Cerebellar nuclear complex (tissue), 1 donor: Measurements from ENCODE around the gene RBP4.
"Not testable (repeated sequence)": the region's sequence is repeated elsewhere in the genome, so short reads cannot be mapped to it uniquely, and the experiment has no call there.

Experiments used
- DNase-seq, 2 experiments: peaks; one replicate each; lab custom pipeline; 2025; lab: John Stamatoyannopoulos, UW

The RBP4 gene

DNA sequence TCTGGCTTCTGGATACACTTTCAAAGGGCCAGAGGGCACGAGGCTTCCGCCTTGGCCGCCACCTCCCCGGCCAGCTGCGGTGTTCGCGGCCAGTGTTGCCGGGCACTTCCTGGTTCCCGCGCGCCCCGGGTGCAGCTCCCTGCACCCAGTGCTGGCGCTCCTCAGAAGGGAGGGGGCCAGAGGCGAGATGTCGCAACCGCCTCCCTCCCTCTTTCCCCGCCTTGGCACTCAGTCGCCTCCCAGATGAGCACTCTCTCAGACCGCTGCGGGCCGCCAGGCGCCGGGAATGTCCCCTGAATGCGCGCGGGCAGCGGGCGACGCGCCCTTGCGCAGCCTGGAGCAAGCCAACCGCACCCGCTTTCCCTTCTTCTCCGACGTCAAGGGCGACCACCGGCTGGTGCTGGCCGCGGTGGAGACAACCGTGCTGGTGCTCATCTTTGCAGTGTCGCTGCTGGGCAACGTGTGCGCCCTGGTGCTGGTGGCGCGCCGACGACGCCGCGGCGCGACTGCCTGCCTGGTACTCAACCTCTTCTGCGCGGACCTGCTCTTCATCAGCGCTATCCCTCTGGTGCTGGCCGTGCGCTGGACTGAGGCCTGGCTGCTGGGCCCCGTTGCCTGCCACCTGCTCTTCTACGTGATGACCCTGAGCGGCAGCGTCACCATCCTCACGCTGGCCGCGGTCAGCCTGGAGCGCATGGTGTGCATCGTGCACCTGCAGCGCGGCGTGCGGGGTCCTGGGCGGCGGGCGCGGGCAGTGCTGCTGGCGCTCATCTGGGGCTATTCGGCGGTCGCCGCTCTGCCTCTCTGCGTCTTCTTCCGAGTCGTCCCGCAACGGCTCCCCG lies 34.4 kb downstream of the RBP4 start, which contains the start of gene FFAR4:
TSS of gene FFAR4 (plus strand) at position 231 of the 842 bp plus-strand sequence. CDS start at position 287, 56 bp downstream.
- no peak for DNase-seq

DNA sequence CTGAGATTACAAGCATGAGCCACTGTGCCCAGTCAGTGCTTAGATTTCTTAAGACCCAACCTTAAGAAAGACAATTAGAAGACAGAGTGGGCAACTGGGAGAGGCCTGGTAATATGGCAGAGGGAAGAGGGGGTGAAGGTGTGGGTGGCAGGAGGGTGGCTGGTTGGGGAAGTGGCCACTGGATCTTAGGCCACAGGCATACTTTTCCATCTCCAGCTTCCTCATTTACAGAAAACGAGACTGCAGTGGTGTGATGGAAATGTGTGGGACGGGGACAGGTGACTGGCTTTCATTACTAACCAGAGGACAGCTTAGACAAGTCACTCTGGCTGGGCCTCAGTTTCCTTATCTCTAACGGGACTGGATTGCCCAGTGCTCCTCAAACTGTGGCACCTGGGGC lies 35.6 kb downstream of the RBP4 start:
- DNase-seq = no peak

DNA sequence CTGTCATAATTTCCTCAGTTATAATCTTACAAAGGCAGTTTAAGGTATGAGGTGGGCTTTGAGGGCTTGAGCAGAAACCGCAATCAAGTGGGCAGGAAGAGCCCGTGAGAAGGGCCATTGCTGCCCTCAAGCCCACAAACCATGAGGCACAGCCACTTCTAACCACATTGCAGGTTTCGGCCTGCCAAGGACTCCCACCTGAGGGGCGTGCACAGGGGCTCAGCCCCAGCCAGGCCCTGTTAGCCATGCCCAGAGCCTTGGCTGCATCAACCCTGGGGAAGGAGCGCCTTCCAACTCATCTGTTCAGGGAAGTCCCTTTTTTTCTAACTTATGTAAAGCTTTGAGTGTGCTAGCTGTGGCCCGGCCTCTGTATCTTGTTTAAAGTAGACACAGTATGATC lies 40.5 kb downstream of the RBP4 start:
- DNase-seq = no peak

DNA sequence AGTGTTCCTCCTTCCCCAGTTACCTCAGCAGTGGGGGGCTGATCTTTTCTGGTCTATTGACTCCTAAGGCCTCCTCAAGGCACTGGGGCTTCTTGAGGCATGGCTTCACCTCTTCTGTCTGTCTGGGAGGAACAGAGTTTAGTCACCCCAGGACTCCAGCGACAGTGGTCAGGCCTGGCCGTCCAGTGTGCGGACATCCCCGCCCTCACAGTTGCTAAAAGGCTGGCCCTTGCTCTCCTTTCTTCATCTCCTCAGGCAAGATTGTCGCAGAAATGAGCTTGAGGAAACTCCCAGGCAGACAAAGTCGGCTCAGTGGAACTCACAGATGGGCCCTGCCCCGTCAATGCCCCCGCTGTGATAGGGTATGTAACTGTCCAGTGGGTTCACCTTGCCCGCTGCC lies 41.5 kb downstream of the RBP4 start:
- DNase-seq = no peak

GRCh38 chr10:93554760-93555432 lies 46.1 kb downstream of the RBP4 start:
- DNase-seq = no peak

- no peak for DNase-seq
These were observed 46.7 kb downstream of the RBP4 start for GRCh38 chr10:93554316-93554663.

GRCh38 chr10:93553482-93554315 lies 47.3 kb downstream of the RBP4 start:
- DNase-seq = no peak

- no peak for DNase-seq
These were observed 48.3 kb downstream of the RBP4 start for GRCh38 chr10:93552780-93553179.

- DNase-seq = no peak
These were observed 50.4 kb downstream of the RBP4 start for GRCh38 chr10:93550606-93551005.

DNA sequence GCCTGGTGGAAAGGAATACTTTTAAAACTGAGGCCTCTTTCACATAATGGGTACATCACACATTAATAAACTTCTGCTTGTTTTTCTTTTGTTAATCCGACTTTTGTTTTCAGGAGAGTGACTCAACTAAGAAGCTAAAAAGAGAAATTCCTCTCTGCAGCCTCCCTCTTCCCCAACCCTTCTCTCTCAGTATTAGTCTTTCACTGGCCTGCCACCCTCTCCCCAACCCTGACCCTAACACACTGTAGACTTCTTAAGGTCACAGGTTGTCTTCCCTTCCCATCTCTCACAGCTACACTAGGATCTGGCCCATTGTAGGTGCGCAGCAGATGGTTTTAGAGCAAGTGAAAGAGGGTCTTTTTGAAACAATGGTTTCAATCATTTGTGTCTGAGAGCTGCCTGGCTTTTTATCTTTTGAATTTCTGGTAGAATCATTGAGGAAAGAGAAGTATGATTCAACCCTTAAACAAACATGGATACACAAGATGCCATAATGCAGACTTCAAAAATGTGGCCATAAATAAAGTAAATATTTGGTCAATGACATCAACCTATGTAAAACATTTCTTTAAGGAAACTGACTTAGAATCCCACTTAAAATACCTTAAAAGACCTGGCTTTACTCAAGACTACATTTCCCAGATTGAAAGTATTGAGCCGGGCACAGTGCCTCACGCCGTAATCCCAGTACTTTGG lies 52.5 kb downstream of the RBP4 start:
- DNase-seq = no peak

GRCh38 chr10:93547522-93547921 lies 53.5 kb downstream of the RBP4 start:
- no peak for DNase-seq

DNA sequence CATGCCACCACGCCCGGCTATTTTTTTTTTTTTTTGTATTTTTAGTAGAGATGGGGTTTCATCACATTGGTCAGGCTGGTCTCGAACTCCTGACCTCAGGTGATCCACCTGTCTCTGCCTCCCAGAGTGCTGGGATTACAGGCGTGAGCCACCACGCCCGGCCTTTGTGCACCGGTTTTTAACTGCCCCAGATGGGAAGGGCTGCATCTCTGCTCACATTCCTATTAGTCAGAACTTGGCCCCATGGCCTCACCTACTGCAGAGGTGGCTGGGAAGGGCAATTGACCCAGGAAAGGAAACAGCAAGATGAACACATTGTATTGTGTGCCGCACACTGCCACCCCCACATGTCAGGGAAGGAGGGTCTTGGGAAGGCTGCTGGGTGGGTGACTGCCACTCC lies 54.0 kb downstream of the RBP4 start:
- not testable (repeated sequence) for DNase-seq

GRCh38 chr10:93542358-93542791 lies 58.7 kb downstream of the RBP4 start:
- no peak for DNase-seq
